ENCODE data around the gene NAALADL2. TPM values are rescaled to one million over a fixed set of nuclear protein-coding genes. Genes with fewer than 3 reads are reported as not detected.

Gene NAALADL2
- total RNA-seq, 1 experiment from 2014 or later: 12.8 TPM

DNA sequence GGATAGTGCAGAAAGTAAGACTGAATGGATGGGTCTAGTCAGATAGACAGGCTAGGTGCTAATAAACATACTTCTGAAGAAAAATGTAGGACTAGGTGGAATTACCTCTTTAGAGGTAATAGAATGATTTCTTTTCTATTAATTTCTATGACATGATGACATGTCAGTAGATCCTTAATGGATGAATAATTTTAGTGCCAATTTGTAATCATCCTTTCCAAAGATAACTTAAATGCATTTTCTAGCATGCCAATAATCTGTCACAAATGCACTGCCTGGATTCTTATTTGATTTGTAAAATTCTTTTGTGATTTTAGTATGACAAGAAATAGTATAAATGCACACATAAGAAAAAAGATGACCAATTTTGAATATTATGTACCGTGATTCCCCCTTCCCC, 356.7 kb downstream of the NAALADL2 start:
- Histone ChIP-seq H2AFZ (no peak overlapping the region), H3K4me3 (no peak overlapping the region), H3K4me2 (no peak overlapping the region), H3K27ac (no peak overlapping the region), H3K9me3 (ENCODE audit: insufficient read depth, low read depth) (no peaks in the 10 kb centered on the region), H3K79me2 (ENCODE audit: low read depth) (no peaks in the 10 kb centered on the region), H3K27me3 (ENCODE audit: insufficient read depth, low read depth) (no peaks in the 10 kb centered on the region), H3K4me1 (replicated peaks; ENCODE audit: insufficient read depth) (0 out of 2 replicates have a peak, but pooled peaks cover 7% of the 10 kb centered on the region), H3F3A (ENCODE audit: insufficient read depth, low read depth) (no peaks in the 10 kb centered on the region), H3K36me3 (ENCODE audit: low read depth) (no peaks in the 10 kb centered on the region), H4K20me1 (ENCODE audit: insufficient read depth) (no peaks in the 10 kb centered on the region), H3K9me2 (ENCODE audit: insufficient read depth) (no peaks in the 10 kb centered on the region)
- TF ChIP-seq, protein P1, sequence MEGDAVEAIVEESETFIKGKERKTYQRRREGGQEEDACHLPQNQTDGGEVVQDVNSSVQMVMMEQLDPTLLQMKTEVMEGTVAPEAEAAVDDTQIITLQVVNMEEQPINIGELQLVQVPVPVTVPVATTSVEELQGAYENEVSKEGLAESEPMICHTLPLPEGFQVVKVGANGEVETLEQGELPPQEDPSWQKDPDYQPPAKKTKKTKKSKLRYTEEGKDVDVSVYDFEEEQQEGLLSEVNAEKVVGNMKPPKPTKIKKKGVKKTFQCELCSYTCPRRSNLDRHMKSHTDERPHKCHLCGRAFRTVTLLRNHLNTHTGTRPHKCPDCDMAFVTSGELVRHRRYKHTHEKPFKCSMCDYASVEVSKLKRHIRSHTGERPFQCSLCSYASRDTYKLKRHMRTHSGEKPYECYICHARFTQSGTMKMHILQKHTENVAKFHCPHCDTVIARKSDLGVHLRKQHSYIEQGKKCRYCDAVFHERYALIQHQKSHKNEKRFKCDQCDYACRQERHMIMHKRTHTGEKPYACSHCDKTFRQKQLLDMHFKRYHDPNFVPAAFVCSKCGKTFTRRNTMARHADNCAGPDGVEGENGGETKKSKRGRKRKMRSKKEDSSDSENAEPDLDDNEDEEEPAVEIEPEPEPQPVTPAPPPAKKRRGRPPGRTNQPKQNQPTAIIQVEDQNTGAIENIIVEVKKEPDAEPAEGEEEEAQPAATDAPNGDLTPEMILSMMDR (conservative IDR thresholded peaks at IDR 0.05): no peak
- no peak for TF ChIP-seq EZH2 (IDR thresholded peaks at IDR 0.05; ENCODE audit: low read depth)
- no peak for DNase-seq
- ChIA-PET CTCF (no interaction called here), POLR2A (ENCODE audit: unreplicated experiment) (no interaction called here)
- intact Hi-C loops (cut with micrococcal nuclease; ENCODE audit: unreplicated experiment): no loop called here
- no TSS peak for BruUV-seq (replicated peaks)

- no peak overlapping the region for H3K4me3 ChIP-seq
- BruUV-seq (replicated peaks): no TSS peak
- peaks cover 7% of the 10 kb centered on the region; the same call in 1 of the 2 replicates for H3K9me3 ChIP-seq (ENCODE audit: insufficient read depth, low read depth)
- no peaks in the 10 kb centered on the region for H3K9me2 ChIP-seq (ENCODE audit: insufficient read depth)
- H3K27ac ChIP-seq: no peak overlapping the region
- DNase-seq: no peak
- H3K79me2 ChIP-seq (ENCODE audit: low read depth): no peaks in the 10 kb centered on the region
- H3K4me2 ChIP-seq: no peak overlapping the region
- POLR2A ChIA-PET (ENCODE audit: unreplicated experiment): no interaction called here
- no peaks in the 10 kb centered on the region for H4K20me1 ChIP-seq (ENCODE audit: insufficient read depth)
- no peaks in the 10 kb centered on the region for H3K36me3 ChIP-seq (ENCODE audit: low read depth)
- intact Hi-C loops (cut with micrococcal nuclease; ENCODE audit: unreplicated experiment): no loop called here
- TF ChIP-seq EZH2 (IDR thresholded peaks at IDR 0.05; ENCODE audit: low read depth): no peak
- TF ChIP-seq, protein P1 (conservative IDR thresholded peaks at IDR 0.05): no peak
- H3K27me3 ChIP-seq (ENCODE audit: insufficient read depth, low read depth): no peaks in the 10 kb centered on the region
- CTCF ChIA-PET: no interaction called here
- H2AFZ ChIP-seq: no peak overlapping the region
- H3F3A ChIP-seq (ENCODE audit: insufficient read depth, low read depth): no peaks in the 10 kb centered on the region
- no peaks in the 10 kb centered on the region for H3K4me1 ChIP-seq (replicated peaks; ENCODE audit: insufficient read depth)
Observed at GRCh38 chr3:175222356-175222755, 363.2 kb downstream of the NAALADL2 start.

- H3K27me3 ChIP-seq (ENCODE audit: insufficient read depth, low read depth): no peaks in the 10 kb centered on the region
- CTCF ChIA-PET: no interaction called here
- no peaks in the 10 kb centered on the region for H3F3A ChIP-seq (ENCODE audit: insufficient read depth, low read depth)
- POLR2A ChIA-PET (ENCODE audit: unreplicated experiment): no interaction called here
- H3K9me2 ChIP-seq (ENCODE audit: insufficient read depth): no peaks in the 10 kb centered on the region
- TF ChIP-seq EZH2 (IDR thresholded peaks at IDR 0.05; ENCODE audit: low read depth): no peak
- TF ChIP-seq, protein P1 (conservative IDR thresholded peaks at IDR 0.05): no peak
- H4K20me1 ChIP-seq (ENCODE audit: insufficient read depth): no peaks in the 10 kb centered on the region
- peaks cover 7% of the 10 kb centered on the region; the same call in 1 of the 2 replicates for H3K9me3 ChIP-seq (ENCODE audit: insufficient read depth, low read depth)
- intact Hi-C loops (cut with micrococcal nuclease; ENCODE audit: unreplicated experiment): no loop called here
- no peaks in the 10 kb centered on the region for H3K79me2 ChIP-seq (ENCODE audit: low read depth)
- no peak overlapping the region for H3K4me2 ChIP-seq
- no peak overlapping the region for H3K4me3 ChIP-seq
- no peak overlapping the region for H3K27ac ChIP-seq
- BruUV-seq (replicated peaks): no TSS peak
- DNase-seq: no peak
- H3K4me1 ChIP-seq (replicated peaks; ENCODE audit: insufficient read depth): no peaks in the 10 kb centered on the region
- H3K36me3 ChIP-seq (ENCODE audit: low read depth): no peaks in the 10 kb centered on the region
- H2AFZ ChIP-seq: no peak overlapping the region
Observed at GRCh38 chr3:175224051-175224450, 364.9 kb downstream of the NAALADL2 start.
